DMS79 treated with DMSO at 0.1 percent for 48 hours (cell line): Measurements from ENCODE around the gene GRK4.
A peak's percentile ranks its signal among the peaks of the same experiment; 100 is the strongest.
"Not testable (repeated sequence)": the region's sequence is repeated elsewhere in the genome, so short reads cannot be mapped to it uniquely, and the experiment has no call there.

ENCODE experiments used
- DNase-seq: peaks from one replicate; lab custom pipeline; 2025; lab: John Stamatoyannopoulos, UW

The GRK4 gene

GRCh38 chr4:2942037-2942531, 21.3 kb upstream of the GRK4 start:
- no peak for DNase-seq

- DNase-seq: no peak
Measured at GRCh38 chr4:2942532-2943363, 20.6 kb upstream of the GRK4 start.

GRCh38 chr4:2943364-2944090, 19.8 kb upstream of the GRK4 start:
- DNase-seq: no peak

- no peak for DNase-seq
Measured at GRCh38 chr4:2944091-2944482, 19.3 kb upstream of the GRK4 start.

- DNase-seq: no peak
Measured at GRCh38 chr4:2944586-2945526, 18.5 kb upstream of the GRK4 start.

GRCh38 chr4:2945619-2946604, 17.5 kb upstream of the GRK4 start:
- not testable (repeated sequence) for DNase-seq

GRCh38 chr4:2946812-2947600, 16.4 kb upstream of the GRK4 start:
- DNase-seq: no peak

- DNase-seq: no peak
Measured at GRCh38 chr4:2947926-2948325, 15.4 kb upstream of the GRK4 start.

- DNase-seq: no peak
Measured at GRCh38 chr4:2948895-2949781, 14.2 kb upstream of the GRK4 start.

- no peak for DNase-seq
Measured at GRCh38 chr4:2949782-2950125, 13.6 kb upstream of the GRK4 start.

- no peak for DNase-seq
Measured at GRCh38 chr4:2950221-2950989, 13.0 kb upstream of the GRK4 start.

GRCh38 chr4:2953496-2953895, 9.9 kb upstream of the GRK4 start:
- DNase-seq: no peak

- DNase-seq: no peak
Measured at GRCh38 chr4:2954358-2955185, 8.8 kb upstream of the GRK4 start.

GRCh38 chr4:2955186-2956044, 8.0 kb upstream of the GRK4 start:
- not testable (repeated sequence) for DNase-seq

GRCh38 chr4:2958446-2958845, 4.9 kb upstream of the GRK4 start:
- peak; percentile 18 for DNase-seq

GRCh38 chr4:2960450-2960849, 2.9 kb upstream of the GRK4 start:
- not testable (repeated sequence) for DNase-seq
